WTC11 (cell line): ENCODE measurements around the gene NNT. TPM values are rescaled to one million over a fixed set of nuclear protein-coding genes. Genes with fewer than 3 reads are reported as not detected.

Source experiments
- ATAC-seq: fragments of 200-7000 bp; cut with Tn5 transposase; 2 replicates; pipeline ENCODE4 v1.10.0; 2021; ENCODE audit warnings: mild to moderate bottlenecking, moderate library complexity
- CTCF ChIA-PET: fragments of 300-600 bp; sonication (Branson Sonifier 250); formaldehyde crosslinking; loops from one replicate; lab custom pipeline; 2021; ENCODE audit warnings: antibody characterized with exemption; lab: Charles Lee
- POLR2A ChIA-PET: fragments of 350-600 bp; sonication (Branson Sonifier 250); formaldehyde crosslinking; loops from one replicate; lab custom pipeline; 2021; ENCODE audit warnings: antibody characterized with exemption; lab: Charles Lee
- DNase-seq: peaks from one replicate; pipeline ENCODE4 v3.0.0; 2021; ENCODE audit warnings: low spot score
- H3K27ac Mint-ChIP-seq: 2 replicates; pipeline ENCODE4 v1.8.0; 2021; ENCODE audit warnings: mixed read lengths
- H3K27me3 Mint-ChIP-seq: 2 replicates; pipeline ENCODE4 v1.8.0; 2021; ENCODE audit warnings: low read depth, mild to moderate bottlenecking, moderate library complexity, mixed read lengths
- H3K36me3 Mint-ChIP-seq: 2 replicates; pipeline ENCODE4 v1.8.0; 2021; ENCODE audit warnings: mixed read lengths
- H3K4me1 Mint-ChIP-seq: 2 replicates; pipeline ENCODE4 v1.8.0; 2022; ENCODE audit warnings: mixed read lengths
- H3K4me3 Mint-ChIP-seq: 2 replicates; pipeline ENCODE4 v1.8.0; 2021; ENCODE audit warnings: mild to moderate bottlenecking, moderate library complexity, mixed read lengths
- H3K9me3 Mint-ChIP-seq: 2 replicates; pipeline ENCODE4 v1.8.0; 2021; ENCODE audit warnings: mixed read lengths
- CREB1 ChIP-seq: sonication (generic); formaldehyde crosslinking; IDR thresholded peaks from 2 replicates; pipeline ENCODE4 v1.8.0; 2023; ENCODE audit warnings: mild to moderate bottlenecking, missing genetic modification reagents
- ESRRA ChIP-seq: sonication (generic); formaldehyde crosslinking; IDR thresholded peaks from 2 replicates; pipeline ENCODE4 v1.8.1; 2022; ENCODE audit warnings: mild to moderate bottlenecking, missing genetic modification reagents, borderline replicate concordance
- FOXK1 ChIP-seq: sonication (generic); formaldehyde crosslinking; IDR thresholded peaks from 2 replicates; pipeline ENCODE4 v1.8.0; 2022; ENCODE audit warnings: mild to moderate bottlenecking, moderate library complexity, missing genetic modification reagents
- MAX ChIP-seq: sonication (generic); formaldehyde crosslinking; IDR thresholded peaks from 2 replicates; pipeline ENCODE4 v1.8.0; 2022; ENCODE audit warnings: mild to moderate bottlenecking, missing genetic modification reagents
- NFE2L1 ChIP-seq: sonication (generic); formaldehyde crosslinking; IDR thresholded peaks from 2 replicates; pipeline ENCODE4 v1.8.1; 2023; ENCODE audit warnings: missing genetic modification reagents
- NR2C2 ChIP-seq: sonication (generic); formaldehyde crosslinking; IDR thresholded peaks from 2 replicates; pipeline ENCODE4 v1.8.0; 2022; ENCODE audit warnings: mild to moderate bottlenecking, missing genetic modification reagents
- NR3C1 ChIP-seq: sonication (generic); formaldehyde crosslinking; conservative IDR thresholded peaks from 2 replicates; pipeline ENCODE4 v1.8.1; 2023; ENCODE audit warnings: low read depth, mild to moderate bottlenecking, missing genetic modification reagents
- PRRX2 ChIP-seq: fragments of 250-450 bp; sonication (Bioruptor Pico); IDR thresholded peaks from 2 replicates; pipeline ENCODE4 v1.8.0; 2021; ENCODE audit warnings: mild to moderate bottlenecking
- USF2 ChIP-seq: sonication (generic); formaldehyde crosslinking; IDR thresholded peaks from 2 replicates; pipeline ENCODE4 v1.8.1; 2023; ENCODE audit warnings: mild to moderate bottlenecking, missing genetic modification reagents, moderate library complexity
- ZNF396 ChIP-seq: fragments of 250-450 bp; sonication (Bioruptor Pico); IDR thresholded peaks from 2 replicates; pipeline ENCODE4 v1.8.0; 2021; ENCODE audit warnings: mild to moderate bottlenecking, moderate library complexity, borderline replicate concordance
- ZNF532 ChIP-seq: fragments of 250-450 bp; sonication (Bioruptor Pico); IDR thresholded peaks from 2 replicates; pipeline ENCODE4 v1.9.0; 2021; ENCODE audit warnings: mild to moderate bottlenecking, borderline replicate concordance
- total RNA-seq: library from RNA; stranded (reverse); gene quantifications from 3 replicates; pipeline ENCODE4 v1.2.3, GENCODE V29; 2021

NNT gene
- total RNA-seq, 1 experiment from 2014 or later, result 37.6 TPM

GRCh38 chr5:43753069-43753468 is 150.1 kb downstream of the NNT start:
- POLR2A ChIA-PET, result no interaction called here
- no peak for ATAC-seq
- Mint-ChIP-seq H3K27me3 (no peaks in the 10 kb centered on the region; the same call in 1 of the 2 replicates), H3K27ac (no peak overlapping the region), H3K4me3 (no peak overlapping the region), H3K4me1 (no peaks in the 10 kb centered on the region)
- TF ChIP-seq CREB1 (CRISPR knock-in tag), result no peak
- no peak for TF ChIP-seq ZNF396
- no peak for TF ChIP-seq ZNF532 (CRISPR knock-in tag)
- TF ChIP-seq ESRRA, result no peak
- TF ChIP-seq PRRX2 (CRISPR knock-in tag), result no peak
- TF ChIP-seq NR3C1 (CRISPR knock-in tag), result no peak
- no peak for TF ChIP-seq NR2C2 (CRISPR knock-in tag)
- TF ChIP-seq MAX (CRISPR knock-in tag), result no peak
- no peak for TF ChIP-seq USF2 (CRISPR knock-in tag)
- no peak for TF ChIP-seq FOXK1 (CRISPR knock-in tag)
- no peak for TF ChIP-seq NFE2L1 (CRISPR knock-in tag)
- TF ChIP-seq, all 79 proteins: peak for 0
- CTCF ChIA-PET, result no interaction called here
- peaks cover 53% of the 10 kb centered on the region for H3K36me3 Mint-ChIP-seq
- peaks cover 75% of the 10 kb centered on the region for H3K9me3 Mint-ChIP-seq
- DNase-seq, result no peak

Other genes starting within 250 kb of the NNT start
- 1.4 to 2.2 TPM (median 1.9 TPM) in 3 replicates for gene CCL28, start 190.8 kb upstream of the NNT start, total RNA-seq
- 6.0 to 6.6 TPM (median 6.4 TPM) in 3 replicates for gene TMEM267, start 119.3 kb upstream of the NNT start, total RNA-seq
- gene C5orf34, start 88.0 kb upstream of the NNT start, total RNA-seq, result 7.3 to 9.7 TPM (median 9.4 TPM) in 3 replicates
- 82.5 to 85.2 TPM (median 83.5 TPM) in 3 replicates for gene PAIP1, start 46.1 kb upstream of the NNT start, total RNA-seq